AG09319 (cell line): ENCODE results near the gene CFAP20.

Experiments used
- DNase-seq: peaks from one replicate; pipeline ENCODE4 v3.0.0-alpha.2; 2010; ENCODE audit warnings: low read depth; ENCODE audit errors: extremely low read depth
- CTCF ChIP-seq: IDR thresholded peaks from 2 replicates; pipeline ENCODE4 v1.5.1; 2011; ENCODE audit warnings: low read depth, mild to moderate bottlenecking, inconsistent platforms, low read length, moderate library complexity

Gene CFAP20

GRCh38 chr16:58116529-58116928 lies 12.7 kb downstream of the CFAP20 start:
- no peak for TF ChIP-seq CTCF
- no peak for DNase-seq

GRCh38 chr16:58116081-58116480 lies 13.1 kb downstream of the CFAP20 start:
- DNase-seq = no peak
- TF ChIP-seq CTCF = no peak

- no peak for TF ChIP-seq CTCF
- no peak for DNase-seq
These were observed 14.1 kb downstream of the CFAP20 start for GRCh38 chr16:58114827-58115825.

GRCh38 chr16:58111302-58111627 lies 17.9 kb downstream of the CFAP20 start:
- no peak for DNase-seq
- no peak for TF ChIP-seq CTCF

- no peak for DNase-seq
- TF ChIP-seq CTCF = no peak
These were observed 18.4 kb downstream of the CFAP20 start for GRCh38 chr16:58110571-58111301.

- DNase-seq = no peak
- TF ChIP-seq CTCF = no peak
These were observed 19.3 kb downstream of the CFAP20 start for GRCh38 chr16:58109881-58110280.

- no peak for DNase-seq
- no peak for TF ChIP-seq CTCF
These were observed 19.9 kb downstream of the CFAP20 start for GRCh38 chr16:58109330-58109729.
